Measurements from ENCODE around the gene RIN2.

The RIN2 gene

GRCh38 chr20:19713822-19714578 lies 44.1 kb upstream of the RIN2 start:
- no peak overlapping the region for H3K4me3 ChIP-seq (replicated peaks; ENCODE audit: low read depth, low read length)
- DNase-seq (ENCODE audit: low read depth), result no peak
- TF ChIP-seq CTCF (IDR thresholded peaks at IDR 0.05; ENCODE audit: low read length, missing control alignments), result no peak

GRCh38 chr20:19714579-19714840 lies 43.5 kb upstream of the RIN2 start:
- DNase-seq (ENCODE audit: low read depth), result no peak
- H3K4me3 ChIP-seq (replicated peaks; ENCODE audit: low read depth, low read length), result no peak overlapping the region
- no peak for TF ChIP-seq CTCF (IDR thresholded peaks at IDR 0.05; ENCODE audit: low read length, missing control alignments)

- no peak for DNase-seq (ENCODE audit: low read depth)
- no peak for TF ChIP-seq CTCF (IDR thresholded peaks at IDR 0.05; ENCODE audit: low read length, missing control alignments)
- H3K4me3 ChIP-seq (replicated peaks; ENCODE audit: low read depth, low read length), result no peak overlapping the region
Observed at GRCh38 chr20:19715986-19716385, 42.1 kb upstream of the RIN2 start.

GRCh38 chr20:19718880-19719279 lies 39.2 kb upstream of the RIN2 start:
- TF ChIP-seq CTCF (IDR thresholded peaks at IDR 0.05; ENCODE audit: low read length, missing control alignments), result no peak
- no peak for DNase-seq (ENCODE audit: low read depth)
- no peak overlapping the region for H3K4me3 ChIP-seq (replicated peaks; ENCODE audit: low read depth, low read length)

GRCh38 chr20:19720991-19721390 lies 37.1 kb upstream of the RIN2 start:
- no peak overlapping the region for H3K4me3 ChIP-seq (replicated peaks; ENCODE audit: low read depth, low read length)
- no peak for TF ChIP-seq CTCF (IDR thresholded peaks at IDR 0.05; ENCODE audit: low read length, missing control alignments)
- DNase-seq (ENCODE audit: low read depth), result no peak

GRCh38 chr20:19723051-19723450 lies 35.0 kb upstream of the RIN2 start:
- DNase-seq (ENCODE audit: low read depth), result no peak
- no peak for TF ChIP-seq CTCF (IDR thresholded peaks at IDR 0.05; ENCODE audit: low read length, missing control alignments)
- no peak overlapping the region for H3K4me3 ChIP-seq (replicated peaks; ENCODE audit: low read depth, low read length)

GRCh38 chr20:19723813-19724430 lies 34.1 kb upstream of the RIN2 start:
- TF ChIP-seq CTCF (IDR thresholded peaks at IDR 0.05; ENCODE audit: low read length, missing control alignments), result no peak
- DNase-seq (ENCODE audit: low read depth), result no peak
- H3K4me3 ChIP-seq (replicated peaks; ENCODE audit: low read depth, low read length), result no peak overlapping the region
